Measurements from ENCODE around the gene MDFIC2. TPM values are rescaled to one million over a fixed set of nuclear protein-coding genes. Genes with fewer than 3 reads are reported as not detected.

The MDFIC2 gene
- total and polyA plus RNA-seq, 8 donors, result not detected

DNA sequence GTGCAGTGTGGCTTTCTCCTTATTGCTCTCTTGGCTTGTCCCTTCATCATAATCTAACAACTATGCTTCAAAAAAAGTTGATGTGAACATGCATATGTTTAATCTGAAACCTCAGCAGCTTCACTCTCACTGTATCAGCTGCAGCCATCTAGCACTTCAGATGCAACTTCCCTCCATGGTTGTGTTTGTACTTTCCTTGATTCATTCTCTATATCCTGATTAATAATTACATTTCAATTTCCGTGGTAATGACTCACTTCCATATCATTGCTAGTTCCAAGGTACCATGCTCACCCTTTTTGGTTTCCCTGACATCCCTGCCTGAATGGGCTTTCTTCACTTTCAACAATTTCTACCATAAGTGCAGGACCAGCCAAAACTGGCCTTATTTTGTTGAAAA, 51.2 kb downstream of the MDFIC2 start:
- no peaks in the 10 kb centered on the region for H3K27me3 ChIP-seq
- ATAC-seq, result no peak
- DNase-seq, result no peak
- no peaks in the 10 kb centered on the region for H3K9me3 ChIP-seq
- no peak overlapping the region for H3K4me3 ChIP-seq
- TF ChIP-seq, protein P1, sequence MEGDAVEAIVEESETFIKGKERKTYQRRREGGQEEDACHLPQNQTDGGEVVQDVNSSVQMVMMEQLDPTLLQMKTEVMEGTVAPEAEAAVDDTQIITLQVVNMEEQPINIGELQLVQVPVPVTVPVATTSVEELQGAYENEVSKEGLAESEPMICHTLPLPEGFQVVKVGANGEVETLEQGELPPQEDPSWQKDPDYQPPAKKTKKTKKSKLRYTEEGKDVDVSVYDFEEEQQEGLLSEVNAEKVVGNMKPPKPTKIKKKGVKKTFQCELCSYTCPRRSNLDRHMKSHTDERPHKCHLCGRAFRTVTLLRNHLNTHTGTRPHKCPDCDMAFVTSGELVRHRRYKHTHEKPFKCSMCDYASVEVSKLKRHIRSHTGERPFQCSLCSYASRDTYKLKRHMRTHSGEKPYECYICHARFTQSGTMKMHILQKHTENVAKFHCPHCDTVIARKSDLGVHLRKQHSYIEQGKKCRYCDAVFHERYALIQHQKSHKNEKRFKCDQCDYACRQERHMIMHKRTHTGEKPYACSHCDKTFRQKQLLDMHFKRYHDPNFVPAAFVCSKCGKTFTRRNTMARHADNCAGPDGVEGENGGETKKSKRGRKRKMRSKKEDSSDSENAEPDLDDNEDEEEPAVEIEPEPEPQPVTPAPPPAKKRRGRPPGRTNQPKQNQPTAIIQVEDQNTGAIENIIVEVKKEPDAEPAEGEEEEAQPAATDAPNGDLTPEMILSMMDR (IDR thresholded peaks at IDR 0.05), result no peak
- intact Hi-C loops (cut with DNase I), result no loop called here
- H3K36me3 ChIP-seq, result no peaks in the 10 kb centered on the region
- no peaks in the 10 kb centered on the region for H3K4me1 ChIP-seq
- no peak overlapping the region for H3K27ac ChIP-seq

DNA sequence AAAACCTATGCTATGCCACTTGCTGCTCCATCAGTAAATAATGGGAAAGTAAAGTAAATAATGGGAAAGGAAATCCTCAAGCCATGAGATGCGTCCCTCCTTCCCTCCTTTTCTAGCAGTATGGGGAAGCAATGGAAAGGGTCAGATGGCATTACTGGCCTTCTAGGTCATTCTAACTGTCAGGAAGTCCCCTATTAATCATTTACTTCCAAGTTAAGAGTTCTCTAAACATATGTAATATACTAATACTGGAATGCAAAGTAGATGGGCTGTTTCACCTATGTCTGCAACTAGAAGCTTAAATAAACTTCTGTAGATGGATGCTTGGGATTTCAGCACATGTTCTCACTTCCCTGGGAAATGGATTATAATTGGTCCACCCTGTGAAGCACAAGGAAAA, 55.9 kb downstream of the MDFIC2 start:
- H3K27ac ChIP-seq, result no peak overlapping the region
- H3K9me3 ChIP-seq, result no peaks in the 10 kb centered on the region
- TF ChIP-seq, protein P1 (IDR thresholded peaks at IDR 0.05), result no peak
- H3K4me1 ChIP-seq, result no peaks in the 10 kb centered on the region
- H3K4me3 ChIP-seq, result no peak overlapping the region
- no peaks in the 10 kb centered on the region for H3K36me3 ChIP-seq
- ATAC-seq (no peak), DNase-seq (no peak)
- no peaks in the 10 kb centered on the region for H3K27me3 ChIP-seq
- intact Hi-C loops (cut with DNase I), result no loop called here

DNA sequence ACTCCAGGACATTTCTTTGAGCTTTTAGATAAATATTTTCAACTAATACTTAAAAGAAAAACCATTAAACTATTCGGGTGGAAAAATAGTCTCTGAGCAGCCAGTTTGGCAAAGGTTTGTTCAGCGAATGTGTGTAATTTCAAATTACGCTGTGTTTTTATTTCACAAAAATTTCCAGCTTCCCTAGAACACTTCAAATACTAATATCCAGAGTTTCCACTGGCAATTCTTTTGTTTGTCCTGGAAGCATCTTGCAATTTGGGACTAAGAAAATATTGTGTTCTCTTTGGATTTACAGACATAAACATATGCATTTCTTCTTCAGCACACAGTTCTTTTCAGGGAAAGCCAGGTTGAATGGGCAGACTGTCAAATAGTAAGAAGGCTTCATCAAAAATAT, 61.9 kb downstream of the MDFIC2 start:
- no peaks in the 10 kb centered on the region for H3K27me3 ChIP-seq
- H3K27ac ChIP-seq, result no peak overlapping the region
- TF ChIP-seq, protein P1 (IDR thresholded peaks at IDR 0.05), result no peak
- DNase-seq (no peak), ATAC-seq (no peak)
- no peaks in the 10 kb centered on the region for H3K9me3 ChIP-seq
- no peaks in the 10 kb centered on the region for H3K4me1 ChIP-seq
- no peak overlapping the region for H3K4me3 ChIP-seq
- intact Hi-C loops (cut with DNase I), result no loop called here
- no peaks in the 10 kb centered on the region for H3K36me3 ChIP-seq

DNA sequence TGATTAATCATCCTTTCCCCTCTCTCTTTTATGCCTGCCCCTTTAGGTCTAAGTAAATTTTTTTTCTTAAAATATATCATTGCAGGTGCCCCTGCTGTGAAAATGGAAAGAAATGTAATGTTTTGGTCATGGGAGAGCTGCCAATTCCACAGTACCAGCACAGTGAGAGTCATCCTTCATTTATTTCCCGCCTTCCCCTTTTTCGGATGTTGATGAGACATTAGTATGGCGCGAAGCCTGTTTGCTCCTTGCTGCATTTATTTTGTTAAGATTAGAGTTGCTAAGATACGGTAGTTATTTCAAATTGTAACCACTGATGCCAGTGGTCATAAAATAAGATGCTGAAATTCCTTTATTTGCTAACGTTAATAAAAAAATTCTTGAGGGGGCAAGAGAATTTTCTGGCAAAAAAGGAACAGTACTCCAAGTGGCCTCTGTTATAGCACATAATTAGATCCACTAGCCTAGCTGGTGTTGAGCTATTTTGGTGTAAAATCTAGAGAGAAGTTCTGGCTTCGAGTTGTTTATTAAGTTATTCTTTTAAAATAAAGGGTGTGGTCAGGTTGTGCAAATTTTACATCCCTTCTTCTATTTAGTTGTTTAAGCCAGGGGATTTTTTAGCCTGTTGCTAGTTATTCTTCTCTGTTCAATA, 62.8 kb downstream of the MDFIC2 start:
- H3K9me3 ChIP-seq, result no peaks in the 10 kb centered on the region
- TF ChIP-seq, protein P1 (IDR thresholded peaks at IDR 0.05), result no peak
- H3K36me3 ChIP-seq, result no peaks in the 10 kb centered on the region
- no peaks in the 10 kb centered on the region for H3K4me1 ChIP-seq
- ATAC-seq (no peak), DNase-seq (no peak)
- no peaks in the 10 kb centered on the region for H3K27me3 ChIP-seq
- H3K4me3 ChIP-seq, result no peak overlapping the region
- H3K27ac ChIP-seq, result no peak overlapping the region
- intact Hi-C loops (cut with DNase I), result no loop called here

DNA sequence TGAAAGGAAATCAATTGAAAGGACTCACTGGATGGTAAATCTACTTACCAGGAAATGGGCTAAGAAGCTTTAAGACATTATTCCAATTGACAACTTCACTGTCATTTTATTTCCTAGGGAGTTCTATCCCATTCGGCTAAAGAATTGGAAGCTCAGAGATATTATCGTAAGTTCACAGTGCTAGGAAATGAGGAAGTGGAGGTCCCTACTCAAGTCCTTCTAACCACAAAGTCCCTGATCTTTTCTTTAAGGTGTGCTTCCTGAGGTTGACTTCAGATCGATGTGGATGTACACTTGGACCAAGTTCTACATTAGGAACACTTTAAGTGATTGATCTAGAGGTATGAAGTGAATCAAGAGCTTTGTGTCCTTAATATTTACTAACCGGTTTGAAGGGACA, 63.6 kb downstream of the MDFIC2 start:
- no peak for DNase-seq
- no peak overlapping the region for H3K4me3 ChIP-seq
- intact Hi-C loops (cut with DNase I), result no loop called here

More for the DNA sequence above, 63.6 kb downstream of the MDFIC2 start:
- Histone ChIP-seq H3K27me3 (no peaks in the 10 kb centered on the region), H3K36me3 (no peaks in the 10 kb centered on the region), H3K9me3 (no peaks in the 10 kb centered on the region), H3K4me1 (no peaks in the 10 kb centered on the region), H3K27ac (no peak overlapping the region)
- ATAC-seq, result no peak
- TF ChIP-seq, protein P1 (IDR thresholded peaks at IDR 0.05), result no peak
